MM.1S (cell line): ENCODE results near the gene GNG11.
"Not testable (repeated sequence)": the region's sequence is repeated elsewhere in the genome, so short reads cannot be mapped to it uniquely, and the experiment has no call there.

Experiments
- DNase-seq: peaks from one replicate; pipeline ENCODE4 v3.0.0-alpha.2; 2015
- H2AFZ ChIP-seq: fragments of 300-600 bp; sonication (generic); 2 replicates; pipeline ENCODE4 v1.6.0; 2016; ENCODE audit warnings: antibody characterized with exemption, low read length
- H3F3A ChIP-seq: fragments of 300-600 bp; sonication (generic); 2 replicates; pipeline ENCODE4 v1.6.1; 2016; ENCODE audit warnings: mild to moderate bottlenecking, antibody characterized with exemption, low read length, moderate library complexity, mixed read lengths; ENCODE audit not compliant: insufficient read depth
- H3K27ac ChIP-seq: fragments of 300-600 bp; sonication (generic); 2 replicates; pipeline ENCODE4 v1.5.1; 2016; ENCODE audit warnings: mild to moderate bottlenecking, low read length
- H3K27me3 ChIP-seq: fragments of 300-600 bp; sonication (generic); replicated peaks from 2 replicates; pipeline ENCODE4 v1.6.0; 2016; ENCODE audit warnings: low read length; ENCODE audit not compliant: insufficient read depth
- H3K36me3 ChIP-seq: fragments of 300-600 bp; sonication (generic); replicated peaks from 2 replicates; pipeline ENCODE4 v1.6.1; 2016; ENCODE audit warnings: mild to moderate bottlenecking, low read length, mixed read lengths; ENCODE audit not compliant: insufficient read depth
- H3K4me1 ChIP-seq: fragments of 300-600 bp; sonication (generic); 2 replicates; pipeline ENCODE4 v1.6.1; 2016; ENCODE audit warnings: low read length, mixed read lengths
- H3K4me2 ChIP-seq: fragments of 300-600 bp; sonication (generic); 2 replicates; pipeline ENCODE4 v1.6.0; 2016; ENCODE audit warnings: low read depth, low read length
- H3K4me3 ChIP-seq: fragments of 300-600 bp; sonication (generic); 2 replicates; pipeline ENCODE4 v1.5.1; 2016; ENCODE audit warnings: low read length, mixed read lengths
- H3K79me2 ChIP-seq: fragments of 300-600 bp; sonication (generic); 2 replicates; pipeline ENCODE4 v1.6.1; 2016; ENCODE audit warnings: mixed run types, low read length, mixed read lengths
- H3K9ac ChIP-seq: fragments of 300-600 bp; sonication (generic); 2 replicates; pipeline ENCODE4 v1.6.1; 2016; ENCODE audit warnings: low read length, mixed read lengths
- H3K9me2 ChIP-seq: fragments of 300-600 bp; sonication (generic); replicated peaks from 2 replicates; pipeline ENCODE4 v1.6.1; 2016; ENCODE audit warnings: mild to moderate bottlenecking, low read length, mixed read lengths; ENCODE audit not compliant: insufficient read depth
- H3K9me3 ChIP-seq: fragments of 300-600 bp; sonication (generic); replicated peaks from 2 replicates; pipeline ENCODE4 v1.6.1; 2016; ENCODE audit warnings: mild to moderate bottlenecking, low read length, mixed read lengths; ENCODE audit not compliant: insufficient read depth
- H4K20me1 ChIP-seq: fragments of 300-600 bp; sonication (generic); 2 replicates; pipeline ENCODE4 v1.6.1; 2016; ENCODE audit warnings: mild to moderate bottlenecking, low read length, moderate library complexity, mixed read lengths; ENCODE audit not compliant: insufficient read depth
- CTCF ChIP-seq: fragments of 300-600 bp; sonication (generic); IDR thresholded peaks from 2 replicates; pipeline ENCODE4 v1.5.1; 2016; ENCODE audit warnings: antibody characterized with exemption, low read length, mixed read lengths
- EZH2 ChIP-seq: fragments of 300-600 bp; sonication (generic); optimal IDR thresholded peaks from 2 replicates; pipeline ENCODE3; 2017; ENCODE audit warnings: low read depth, mild to moderate bottlenecking, antibody characterized with exemption, low read length, mixed read lengths
- EZH2phosphoT487 ChIP-seq: fragments of 300-600 bp; sonication (generic); IDR thresholded peaks from 2 replicates; pipeline ENCODE4 v1.6.1; 2018; ENCODE audit warnings: antibody characterized with exemption, low read length

The GNG11 gene

GRCh38 chr7:93913197-93913596 lies 8.3 kb upstream of the GNG11 start:
- H3F3A ChIP-seq = no peaks in the 10 kb centered on the region
- H3K9me3 ChIP-seq = no peaks in the 10 kb centered on the region
- TF ChIP-seq EZH2phosphoT487 = no peak
- no peak for TF ChIP-seq CTCF
- no peak for TF ChIP-seq EZH2
- no peaks in the 10 kb centered on the region for H3K79me2 ChIP-seq
- H3K9ac ChIP-seq = no peak overlapping the region
- H2AFZ ChIP-seq = no peak overlapping the region
- no peak overlapping the region for H3K4me2 ChIP-seq
- no peaks in the 10 kb centered on the region for H3K36me3 ChIP-seq
- H3K4me3 ChIP-seq = no peak overlapping the region
- no peaks in the 10 kb centered on the region for H3K9me2 ChIP-seq
- no peaks in the 10 kb centered on the region for H4K20me1 ChIP-seq
- no peak for DNase-seq
- H3K27ac ChIP-seq = no peak overlapping the region
- H3K4me1 ChIP-seq = no peaks in the 10 kb centered on the region
- H3K27me3 ChIP-seq = no peaks in the 10 kb centered on the region

GRCh38 chr7:93914581-93915066 lies 6.9 kb upstream of the GNG11 start:
- no peak overlapping the region for H3K9ac ChIP-seq
- no peak overlapping the region for H3K27ac ChIP-seq
- H2AFZ ChIP-seq = no peak overlapping the region
- H3K9me2 ChIP-seq = no peaks in the 10 kb centered on the region
- no peak overlapping the region for H3K4me2 ChIP-seq
- H4K20me1 ChIP-seq = no peaks in the 10 kb centered on the region
- H3K4me1 ChIP-seq = no peaks in the 10 kb centered on the region
- H3K27me3 ChIP-seq = no peaks in the 10 kb centered on the region
- no peak for DNase-seq
- H3K79me2 ChIP-seq = no peaks in the 10 kb centered on the region
- no peaks in the 10 kb centered on the region for H3K36me3 ChIP-seq
- no peak overlapping the region for H3K4me3 ChIP-seq
- no peaks in the 10 kb centered on the region for H3F3A ChIP-seq
- H3K9me3 ChIP-seq = no peaks in the 10 kb centered on the region
- no peak for TF ChIP-seq EZH2

- not testable (repeated sequence) for H2AFZ ChIP-seq, H3K27me3 ChIP-seq, H3K9ac ChIP-seq, H3F3A ChIP-seq, H3K79me2 ChIP-seq, H3K27ac ChIP-seq, H3K4me2 ChIP-seq, H3K36me3 ChIP-seq, H3K9me3 ChIP-seq, H3K9me2 ChIP-seq, H3K4me1 ChIP-seq, H4K20me1 ChIP-seq, H3K4me3 ChIP-seq, DNase-seq
Measured at GRCh38 chr7:93915206-93915842, 6.2 kb upstream of the GNG11 start.

GRCh38 chr7:93915888-93916287 lies 5.6 kb upstream of the GNG11 start:
- not testable (repeated sequence) for H3K4me3 ChIP-seq, H2AFZ ChIP-seq

GRCh38 chr7:93916315-93916714 lies 5.2 kb upstream of the GNG11 start:
- H3K4me1 ChIP-seq, H3K9ac ChIP-seq, H3K79me2 ChIP-seq, H3K9me2 ChIP-seq, H3K4me2 ChIP-seq, H3K36me3 ChIP-seq, DNase-seq, H3K27ac ChIP-seq, H3K27me3 ChIP-seq, H3K9me3 ChIP-seq, H2AFZ ChIP-seq, H3F3A ChIP-seq, H4K20me1 ChIP-seq, H3K4me3 ChIP-seq: not testable (repeated sequence)

More at GRCh38 chr7:93915888-93916287, 5.6 kb upstream of the GNG11 start:
- not testable (repeated sequence) for H3K27me3 ChIP-seq, H3K4me1 ChIP-seq, DNase-seq, H3K9me3 ChIP-seq, H3K36me3 ChIP-seq, H3K79me2 ChIP-seq, H4K20me1 ChIP-seq, H3K27ac ChIP-seq, H3K9me2 ChIP-seq, H3K4me2 ChIP-seq, H3F3A ChIP-seq, H3K9ac ChIP-seq
